Testis (tissue), 3 donors: ENCODE results near the gene FCHSD2. TPM values are rescaled to one million over a fixed set of nuclear protein-coding genes. Genes with fewer than 3 reads are reported as not detected.
"Not testable (repeated sequence)": the region's sequence is repeated elsewhere in the genome, so short reads cannot be mapped to it uniquely, and the experiment has no call there.

Experiments
- DNase-seq: peaks from one replicate; pipeline ENCODE4 v3.0.0-alpha.2; 2019
- H3K27ac ChIP-seq, 2 donors: fragments of 200-600 bp; sonication (generic); one replicate each; pipeline ENCODE4 v1.5.1; 2019
- H3K27me3 ChIP-seq: fragments of 200-600 bp; sonication (generic); one replicate; pipeline ENCODE4 v1.5.1; 2019
- H3K36me3 ChIP-seq: fragments of 200-600 bp; sonication (generic); one replicate; pipeline ENCODE4 v1.5.1; 2017; ENCODE audit warnings: low read depth; ENCODE audit errors: missing control alignments
- H3K4me1 ChIP-seq: fragments of 200-600 bp; sonication (generic); one replicate; pipeline ENCODE4 v1.5.1; 2019
- H3K4me3 ChIP-seq, 2 donors: fragments of 200-600 bp; sonication (generic); one replicate each; pipeline ENCODE4 v1.5.1; 2017 to 2019
- H3K9me3 ChIP-seq: fragments of 200-600 bp; sonication (generic); one replicate; pipeline ENCODE4 v1.5.1; 2017
- POLR2A ChIP-seq: fragments of 450-650 bp; IDR thresholded peaks from one replicate; pipeline ENCODE4 v1.6.1; 2017; ENCODE audit warnings: antibody characterized with exemption, mild to moderate bottlenecking, moderate library complexity
- WGBS, 2 donors: methylation state at CpG; one replicate each; pipeline ENCODE4 v1.1.5; 2018; 5-methylcytosine and 5-hydroxymethylcytosine counted together
- intact Hi-C: fragments of 100-400 bp; cut with DNase I; formaldehyde crosslinking; loops from one replicate; pipeline ENCODE4 v1.15.1; 2023; ENCODE audit warnings: low total_unique reads
- polyA plus RNA-seq: library from polyadenylated mRNA; stranded (reverse); fragments of 350-450 nt; fragmentation: Illumina TruSeq; extraction: RNeasy Lipid Tissue Mini Kit (QIAGEN cat#74804); gene quantifications from one replicate; pipeline ENCODE4 v1.2.3, GENCODE V29; 2014; ENCODE audit warnings: low read depth, low replicate concordance; ENCODE audit not compliant: insufficient read depth
- total RNA-seq, 2 donors: library from RNA; depleted of rRNA; stranded (reverse); fragments of >200 nt; gene quantifications; one replicate each; pipeline ENCODE4 v1.2.3, GENCODE V29; 2016
- TF ChIP-seq, protein P1 (sequence below), 3 experiments: fragments of 450-650 bp in 2 of 3; fragments of 200-600 bp in 1 of 3; sonication (generic) in 1 of 3; IDR thresholded peaks; one replicate each; pipeline ENCODE4 v1.5.1; 2016 to 2019; ENCODE audit warnings: antibody characterized with exemption in 3 of 3, mild to moderate bottlenecking in 2 of 3, moderate library complexity in 1 of 3

Gene FCHSD2
- total and polyA plus RNA-seq, 3 donors from 2014 or later = 44.0 to 69.6 (median 65.9) TPM

DNA sequence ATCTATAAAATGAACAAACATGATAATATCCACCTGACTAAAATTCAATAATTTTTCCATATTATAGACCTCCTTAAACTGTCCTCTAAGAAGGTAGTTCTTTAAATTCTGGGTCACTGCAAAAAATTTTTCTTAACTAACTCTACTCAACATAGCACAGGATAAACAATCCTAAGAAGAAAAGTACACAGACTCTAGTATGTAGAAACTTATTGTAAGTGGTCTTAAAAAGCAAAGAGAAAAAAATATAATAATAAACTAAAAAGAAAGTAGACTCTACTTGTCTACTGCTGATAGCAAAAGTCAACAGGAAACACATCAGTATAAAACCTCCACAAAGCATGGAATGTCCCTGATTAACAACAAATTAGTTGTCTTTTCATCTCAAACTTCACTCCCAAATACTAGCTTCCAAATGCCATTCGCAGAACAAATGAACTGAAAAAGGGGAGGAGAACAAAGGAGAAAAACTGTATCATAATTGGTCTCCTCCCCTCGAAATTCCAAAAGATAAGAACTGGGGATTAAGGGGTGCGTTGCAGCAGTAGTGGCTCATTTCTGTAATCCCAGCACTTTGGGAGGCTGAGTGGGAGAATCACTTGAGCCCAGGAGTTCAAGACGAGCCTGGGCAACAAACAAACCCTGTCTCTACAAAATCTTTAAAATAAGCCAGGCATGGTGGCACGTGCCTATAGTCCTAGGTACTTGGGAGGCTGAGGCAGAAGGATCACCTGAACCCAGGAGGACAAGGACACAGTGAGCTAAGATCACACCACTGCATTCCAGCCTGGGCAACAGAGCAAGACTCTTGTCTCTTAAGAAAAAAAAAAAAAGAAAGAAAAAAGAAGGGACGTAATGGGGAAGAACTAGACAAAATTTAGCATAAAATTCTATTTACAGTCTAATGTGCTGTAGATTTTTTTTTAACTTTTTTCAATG, 6.5 kb downstream of the FCHSD2 start:
- WGBS, 2 donors = 43 to 53% methylated on average over 6 of the region's 6 CpGs
- TF ChIP-seq, protein P1, sequence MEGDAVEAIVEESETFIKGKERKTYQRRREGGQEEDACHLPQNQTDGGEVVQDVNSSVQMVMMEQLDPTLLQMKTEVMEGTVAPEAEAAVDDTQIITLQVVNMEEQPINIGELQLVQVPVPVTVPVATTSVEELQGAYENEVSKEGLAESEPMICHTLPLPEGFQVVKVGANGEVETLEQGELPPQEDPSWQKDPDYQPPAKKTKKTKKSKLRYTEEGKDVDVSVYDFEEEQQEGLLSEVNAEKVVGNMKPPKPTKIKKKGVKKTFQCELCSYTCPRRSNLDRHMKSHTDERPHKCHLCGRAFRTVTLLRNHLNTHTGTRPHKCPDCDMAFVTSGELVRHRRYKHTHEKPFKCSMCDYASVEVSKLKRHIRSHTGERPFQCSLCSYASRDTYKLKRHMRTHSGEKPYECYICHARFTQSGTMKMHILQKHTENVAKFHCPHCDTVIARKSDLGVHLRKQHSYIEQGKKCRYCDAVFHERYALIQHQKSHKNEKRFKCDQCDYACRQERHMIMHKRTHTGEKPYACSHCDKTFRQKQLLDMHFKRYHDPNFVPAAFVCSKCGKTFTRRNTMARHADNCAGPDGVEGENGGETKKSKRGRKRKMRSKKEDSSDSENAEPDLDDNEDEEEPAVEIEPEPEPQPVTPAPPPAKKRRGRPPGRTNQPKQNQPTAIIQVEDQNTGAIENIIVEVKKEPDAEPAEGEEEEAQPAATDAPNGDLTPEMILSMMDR (IDR thresholded peaks at IDR 0.05) = no peak
- TF ChIP-seq POLR2A = no peak

DNA sequence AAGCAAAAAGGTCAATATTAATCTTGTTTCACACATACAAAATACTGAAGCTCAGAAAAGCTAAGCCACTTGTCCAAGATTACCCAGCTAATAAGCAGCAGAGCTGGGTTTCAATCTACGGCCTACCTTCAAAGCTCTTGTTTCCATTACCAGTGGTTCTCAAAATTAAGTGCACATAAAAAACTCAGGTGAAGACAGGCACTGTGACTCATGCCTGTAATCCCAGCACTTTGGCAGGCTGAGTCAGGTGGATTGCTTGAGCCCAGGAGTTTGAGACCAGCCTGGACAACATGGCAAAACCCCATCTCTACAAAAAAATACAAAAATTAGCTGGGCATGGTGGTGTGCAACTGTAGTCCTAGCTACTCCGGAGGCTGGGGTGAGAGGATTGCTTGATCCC, 9.8 kb downstream of the FCHSD2 start:
- DNase-seq, H3K27ac ChIP-seq, H3K4me3 ChIP-seq, intact Hi-C loops, H3K9me3 ChIP-seq, H3K27me3 ChIP-seq, H3K36me3 ChIP-seq: not testable (repeated sequence)
- 100% methylated on average over 2 of the region's 2 CpGs for WGBS, 2 donors
- peaks cover 26% of the 10 kb centered on the region for H3K4me1 ChIP-seq

More for the DNA sequence above, 6.5 kb downstream of the FCHSD2 start:
- H3K27me3 ChIP-seq = no peaks in the 10 kb centered on the region
- H3K4me3 ChIP-seq = no peak overlapping the region
- H3K36me3 ChIP-seq = no peaks in the 10 kb centered on the region
- peak; percentile 49 for DNase-seq
- intact Hi-C loops = no loop called here
- H3K27ac ChIP-seq = peak overlapping the region in 1 of 2 donors; percentile 49
- H3K4me1 ChIP-seq = peaks cover 31% of the 10 kb centered on the region
- H3K9me3 ChIP-seq = no peaks in the 10 kb centered on the region

DNA sequence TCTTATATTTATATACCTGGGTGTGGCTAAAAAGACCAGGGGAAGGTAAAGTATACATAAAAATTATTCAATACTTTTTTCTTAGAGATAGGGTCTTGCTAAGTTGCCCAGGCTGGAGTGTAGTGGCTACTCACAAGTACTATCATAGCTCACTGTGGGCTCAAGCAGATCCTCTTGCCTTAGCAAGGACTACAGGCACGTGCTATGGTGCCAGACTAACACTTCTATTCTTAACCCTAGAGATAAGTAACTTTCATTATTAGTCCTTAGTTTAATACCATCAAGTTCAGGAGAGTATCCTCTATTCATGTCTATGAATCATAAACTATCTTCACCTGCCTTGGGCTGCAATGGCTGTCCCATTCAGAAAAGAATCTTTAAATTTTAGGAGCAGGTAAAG, 11.9 kb downstream of the FCHSD2 start:
- intact Hi-C loops = no loop called here
- no peak overlapping the region for H3K4me3 ChIP-seq
- WGBS, 2 donors = 67 to 75% methylated on average over 1 of the region's 1 CpG
- no peaks in the 10 kb centered on the region for H3K27me3 ChIP-seq
- no peak overlapping the region for H3K27ac ChIP-seq
- H3K4me1 ChIP-seq = peaks cover 24% of the 10 kb centered on the region
- no peak for TF ChIP-seq POLR2A
- TF ChIP-seq, protein P1 (IDR thresholded peaks at IDR 0.05) = no peak
- no peaks in the 10 kb centered on the region for H3K9me3 ChIP-seq
- DNase-seq = no peak
- no peaks in the 10 kb centered on the region for H3K36me3 ChIP-seq

DNA sequence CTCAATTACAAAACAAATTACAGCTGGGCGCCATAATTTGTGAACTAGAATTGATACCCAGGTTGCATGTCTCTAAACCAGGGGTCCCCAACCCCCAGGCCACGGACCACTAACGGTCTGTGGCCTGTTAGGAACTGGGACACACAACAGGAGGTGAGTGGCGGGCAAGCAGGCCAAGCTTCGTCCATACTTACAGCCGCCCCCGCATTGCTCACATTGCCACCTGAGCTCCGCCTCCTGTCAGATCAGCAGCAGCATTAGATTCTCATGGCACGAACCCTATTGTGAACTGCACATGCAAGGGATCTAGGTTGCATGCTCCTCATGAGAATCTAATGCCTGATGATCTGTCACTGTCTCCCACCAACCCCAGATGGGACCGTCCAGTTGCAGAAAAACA, 12.9 kb downstream of the FCHSD2 start:
- TF ChIP-seq, protein P1 (IDR thresholded peaks at IDR 0.05) = no peak
- TF ChIP-seq POLR2A = no peak
- Histone ChIP-seq H3K9me3 (no peaks in the 10 kb centered on the region), H3K4me1 (peaks cover 18% of the 10 kb centered on the region), H3K4me3 (no peak overlapping the region), H3K36me3 (no peaks in the 10 kb centered on the region), H3K27ac (no peak overlapping the region), H3K27me3 (no peaks in the 10 kb centered on the region)
- intact Hi-C loops = no loop called here
- no peak for DNase-seq
- 76 to 96% methylated on average over 9 to 10 of the region's 10 CpGs for WGBS, 2 donors

DNA sequence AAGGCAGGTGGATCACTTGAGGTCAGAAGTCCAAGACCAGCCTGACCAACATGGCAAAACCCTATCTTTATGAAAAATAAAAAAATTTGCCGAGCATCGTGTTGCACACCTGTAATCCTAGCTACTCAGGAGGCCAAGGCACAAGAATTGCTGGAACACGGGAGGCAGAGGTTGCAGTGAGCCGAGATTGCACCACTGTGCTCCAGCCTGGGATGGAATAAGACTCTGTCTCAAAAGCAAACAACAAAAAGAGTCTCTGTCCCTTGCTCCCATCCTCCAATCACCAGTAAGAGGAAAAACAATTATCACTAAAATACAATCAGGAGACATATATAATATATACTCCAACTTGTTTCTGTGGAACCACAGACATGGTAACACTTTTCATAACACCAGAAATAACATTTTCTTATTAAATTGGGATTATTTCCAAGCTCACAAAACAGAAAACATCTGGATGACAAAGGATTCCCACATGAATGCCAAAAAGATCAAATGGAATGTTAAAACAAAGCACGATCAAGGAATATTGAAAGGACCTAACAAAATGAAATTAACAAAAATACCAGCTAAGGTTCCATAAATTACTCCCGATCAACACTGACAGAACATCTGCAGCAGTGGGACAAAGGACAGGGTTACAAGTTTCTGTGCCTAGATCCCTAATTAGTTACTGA, 15.2 kb downstream of the FCHSD2 start:
- H3K36me3 ChIP-seq = no peaks in the 10 kb centered on the region
- H3K4me3 ChIP-seq = no peak overlapping the region
- DNase-seq = no peak
- intact Hi-C loops = no loop called here
- H3K27me3 ChIP-seq = no peaks in the 10 kb centered on the region
- peaks cover 18% of the 10 kb centered on the region for H3K4me1 ChIP-seq
- no peak for TF ChIP-seq POLR2A
- TF ChIP-seq, protein P1 (IDR thresholded peaks at IDR 0.05) = no peak
- H3K27ac ChIP-seq = peak overlapping the region in 1 of 2 donors; percentile 37
- WGBS, 2 donors = 48 to 51% methylated on average over 6 of the region's 6 CpGs
- H3K9me3 ChIP-seq = no peaks in the 10 kb centered on the region
